Mucosa of stomach (tissue), 1 donor: ENCODE measurements around the gene CHST13.

Experiments used
- H3K27me3 ChIP-seq: one replicate; pipeline ENCODE4 v1.7.0; 2013; ENCODE audit warnings: mild to moderate bottlenecking, low read length; ENCODE audit not compliant: control insufficient read depth, insufficient read depth
- H3K36me3 ChIP-seq: one replicate; pipeline ENCODE4 v1.7.0; 2013; ENCODE audit warnings: low read length; ENCODE audit not compliant: control insufficient read depth, insufficient read depth
- H3K4me1 ChIP-seq: one replicate; pipeline ENCODE4 v1.7.0; 2013; ENCODE audit warnings: mild to moderate bottlenecking, low read length; ENCODE audit not compliant: control insufficient read depth, insufficient read depth
- H3K4me3 ChIP-seq: one replicate; pipeline ENCODE4 v1.7.0; 2013; ENCODE audit warnings: low read length
- H3K9ac ChIP-seq: one replicate; pipeline ENCODE4 v1.7.0; 2013; ENCODE audit warnings: mild to moderate bottlenecking, low read length, moderate library complexity
- H3K9me3 ChIP-seq: one replicate; pipeline ENCODE4 v1.7.0; 2013; ENCODE audit warnings: mild to moderate bottlenecking, low read length, moderate library complexity; ENCODE audit not compliant: control insufficient read depth
- donor health status: Pancreatic carcinoma.

Gene CHST13

GRCh38 chr3:126542340-126543241, 18.6 kb downstream of the CHST13 start:
- Histone ChIP-seq H3K36me3 (no peaks in the 10 kb centered on the region), H3K4me1 (peaks cover 12% of the 10 kb centered on the region), H3K9ac (no peak overlapping the region), H3K9me3 (no peaks in the 10 kb centered on the region), H3K4me3 (no peak overlapping the region), H3K27me3 (peaks cover 23% of the 10 kb centered on the region)

- Histone ChIP-seq H3K36me3 (no peaks in the 10 kb centered on the region), H3K4me1 (peaks cover 12% of the 10 kb centered on the region), H3K9me3 (no peaks in the 10 kb centered on the region), H3K9ac (no peak overlapping the region), H3K4me3 (no peak overlapping the region), H3K27me3 (peaks cover 20% of the 10 kb centered on the region)
Observed at GRCh38 chr3:126543457-126544061, 19.6 kb downstream of the CHST13 start.

GRCh38 chr3:126544596-126545281, 20.8 kb downstream of the CHST13 start:
- Histone ChIP-seq H3K36me3 (no peaks in the 10 kb centered on the region), H3K4me3 (no peak overlapping the region), H3K9ac (no peak overlapping the region), H3K9me3 (no peaks in the 10 kb centered on the region), H3K27me3 (peaks cover 24% of the 10 kb centered on the region), H3K4me1 (peaks cover 12% of the 10 kb centered on the region)

GRCh38 chr3:126545544-126545943, 21.6 kb downstream of the CHST13 start:
- H3K36me3 ChIP-seq: no peaks in the 10 kb centered on the region
- H3K4me3 ChIP-seq: no peak overlapping the region
- H3K27me3 ChIP-seq: peaks cover 26% of the 10 kb centered on the region
- H3K4me1 ChIP-seq: peaks cover 6% of the 10 kb centered on the region
- H3K9ac ChIP-seq: no peak overlapping the region
- no peaks in the 10 kb centered on the region for H3K9me3 ChIP-seq

- no peaks in the 10 kb centered on the region for H3K36me3 ChIP-seq
- H3K9me3 ChIP-seq: no peaks in the 10 kb centered on the region
- no peak overlapping the region for H3K4me3 ChIP-seq
- H3K9ac ChIP-seq: no peak overlapping the region
- peaks cover 22% of the 10 kb centered on the region for H3K27me3 ChIP-seq
- peaks cover 1% of the 10 kb centered on the region for H3K4me1 ChIP-seq
Observed at GRCh38 chr3:126546013-126546412, 22.1 kb downstream of the CHST13 start.

GRCh38 chr3:126546549-126547239, 22.7 kb downstream of the CHST13 start:
- no peak overlapping the region for H3K4me3 ChIP-seq
- peaks cover 17% of the 10 kb centered on the region for H3K27me3 ChIP-seq
- H3K36me3 ChIP-seq: no peaks in the 10 kb centered on the region
- no peaks in the 10 kb centered on the region for H3K9me3 ChIP-seq
- H3K9ac ChIP-seq: no peak overlapping the region
- H3K4me1 ChIP-seq: no peaks in the 10 kb centered on the region

GRCh38 chr3:126547721-126548120, 23.8 kb downstream of the CHST13 start:
- no peaks in the 10 kb centered on the region for H3K4me1 ChIP-seq
- no peaks in the 10 kb centered on the region for H3K9me3 ChIP-seq
- no peaks in the 10 kb centered on the region for H3K36me3 ChIP-seq
- H3K27me3 ChIP-seq: peaks cover 17% of the 10 kb centered on the region
- H3K4me3 ChIP-seq: no peak overlapping the region
- no peak overlapping the region for H3K9ac ChIP-seq

- no peak overlapping the region for H3K4me3 ChIP-seq
Observed at GRCh38 chr3:126548556-126549466, 24.9 kb downstream of the CHST13 start.

GRCh38 chr3:126549861-126550487, 26.0 kb downstream of the CHST13 start:
- Histone ChIP-seq H3K4me1 (no peaks in the 10 kb centered on the region), H3K4me3 (no peak overlapping the region), H3K36me3 (no peaks in the 10 kb centered on the region), H3K9me3 (no peaks in the 10 kb centered on the region), H3K27me3 (peaks cover 11% of the 10 kb centered on the region), H3K9ac (no peak overlapping the region)

More at GRCh38 chr3:126548556-126549466, 24.9 kb downstream of the CHST13 start:
- no peaks in the 10 kb centered on the region for H3K9me3 ChIP-seq
- peaks cover 11% of the 10 kb centered on the region for H3K27me3 ChIP-seq
- no peaks in the 10 kb centered on the region for H3K4me1 ChIP-seq
- no peak overlapping the region for H3K9ac ChIP-seq
- no peaks in the 10 kb centered on the region for H3K36me3 ChIP-seq

GRCh38 chr3:126550488-126551051, 26.6 kb downstream of the CHST13 start:
- no peak overlapping the region for H3K9ac ChIP-seq
- no peak overlapping the region for H3K4me3 ChIP-seq
- no peaks in the 10 kb centered on the region for H3K36me3 ChIP-seq
- H3K9me3 ChIP-seq: no peaks in the 10 kb centered on the region
- no peaks in the 10 kb centered on the region for H3K4me1 ChIP-seq
- peaks cover 11% of the 10 kb centered on the region for H3K27me3 ChIP-seq
